Measurements from ENCODE around the gene CDCP2.

DNA sequence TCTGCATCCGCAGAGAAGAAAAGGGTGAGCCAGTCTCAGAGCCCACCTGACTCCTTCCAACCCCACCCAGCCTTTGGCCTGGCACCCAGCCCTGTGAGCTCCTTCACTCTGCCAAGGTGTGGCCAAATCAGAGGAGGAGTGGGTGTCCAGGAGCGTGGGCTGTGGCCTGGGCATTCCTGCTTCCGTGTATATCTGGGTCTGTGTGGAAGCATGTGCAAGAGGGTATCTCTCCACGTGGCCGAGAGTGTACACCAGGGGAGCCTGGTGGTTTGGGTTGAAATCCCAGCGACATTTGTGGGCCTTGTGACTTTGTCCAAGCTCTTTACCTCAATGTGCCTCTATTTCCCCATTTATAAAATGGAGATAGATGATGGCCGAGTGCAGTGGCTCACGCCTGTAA lies 29.8 kb downstream of the CDCP2 start:
- TF ChIP-seq, protein P1, sequence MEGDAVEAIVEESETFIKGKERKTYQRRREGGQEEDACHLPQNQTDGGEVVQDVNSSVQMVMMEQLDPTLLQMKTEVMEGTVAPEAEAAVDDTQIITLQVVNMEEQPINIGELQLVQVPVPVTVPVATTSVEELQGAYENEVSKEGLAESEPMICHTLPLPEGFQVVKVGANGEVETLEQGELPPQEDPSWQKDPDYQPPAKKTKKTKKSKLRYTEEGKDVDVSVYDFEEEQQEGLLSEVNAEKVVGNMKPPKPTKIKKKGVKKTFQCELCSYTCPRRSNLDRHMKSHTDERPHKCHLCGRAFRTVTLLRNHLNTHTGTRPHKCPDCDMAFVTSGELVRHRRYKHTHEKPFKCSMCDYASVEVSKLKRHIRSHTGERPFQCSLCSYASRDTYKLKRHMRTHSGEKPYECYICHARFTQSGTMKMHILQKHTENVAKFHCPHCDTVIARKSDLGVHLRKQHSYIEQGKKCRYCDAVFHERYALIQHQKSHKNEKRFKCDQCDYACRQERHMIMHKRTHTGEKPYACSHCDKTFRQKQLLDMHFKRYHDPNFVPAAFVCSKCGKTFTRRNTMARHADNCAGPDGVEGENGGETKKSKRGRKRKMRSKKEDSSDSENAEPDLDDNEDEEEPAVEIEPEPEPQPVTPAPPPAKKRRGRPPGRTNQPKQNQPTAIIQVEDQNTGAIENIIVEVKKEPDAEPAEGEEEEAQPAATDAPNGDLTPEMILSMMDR (IDR thresholded peaks at IDR 0.05): no peak
- no peak for TF ChIP-seq POLR2A (IDR thresholded peaks at IDR 0.05)

Measured in thyroid gland (tissue), 4 donors.